CD4-positive, alpha-beta T cell (primary cell): ENCODE measurements around the gene PDGFD. TPM values are rescaled to one million over a fixed set of nuclear protein-coding genes. Genes with fewer than 3 reads are reported as not detected.

Experiments
- ATAC-seq: fragments of 200-7000 bp; cut with Tn5 transposase; one replicate; pipeline ENCODE4 v1.10.0; 2022; ENCODE audit warnings: mild to moderate bottlenecking; ENCODE audit not compliant: poor library complexity
- CTCF ChIA-PET: fragments of 350-600 bp; sonication (Branson Sonifier 250); formaldehyde crosslinking; loops from one replicate; lab custom pipeline; 2021; ENCODE audit warnings: antibody characterized with exemption, inconsistent platforms; lab: Charles Lee
- POLR2A ChIA-PET: fragments of 350-600 bp; sonication (Branson Sonifier 250); formaldehyde crosslinking; loops from one replicate; lab custom pipeline; 2021; ENCODE audit warnings: antibody characterized with exemption, inconsistent platforms; lab: Charles Lee
- DNase-seq, 14 experiments: peaks; one replicate each; pipeline ENCODE4 v3.0.0-alpha.2; 2013 to 2020; ENCODE audit warnings: mixed read lengths in 2 of 14
- H3K27ac ChIP-seq, 2 donors: one replicate each; pipeline versions ENCODE4 v1.5.1 to v1.7.0; 2013; ENCODE audit warnings: low read length in 2 of 2, low read depth in 1 of 2, mild to moderate bottlenecking in 1 of 2
- H3K27me3 ChIP-seq, 2 experiments: 1 replicate in 1 of 2; 2 replicates in 1 of 2; pipeline versions ENCODE4 v1.6.1 to v1.7.0; 2013; ENCODE audit warnings: low read length in 2 of 2, control low read depth in 1 of 2, mild to moderate bottlenecking in 1 of 2, moderate library complexity in 1 of 2; ENCODE audit not compliant: insufficient read depth in 2 of 2, control insufficient read depth in 1 of 2
- H3K36me3 ChIP-seq: one replicate; pipeline ENCODE4 v1.6.1; 2013; ENCODE audit warnings: low read length, control low read depth; ENCODE audit not compliant: insufficient read depth
- H3K4me1 ChIP-seq: one replicate; pipeline ENCODE4 v1.6.1; 2013; ENCODE audit warnings: low read length, control low read depth; ENCODE audit not compliant: insufficient read depth
- H3K4me3 ChIP-seq: one replicate; pipeline ENCODE4 v1.5.1; 2013; ENCODE audit warnings: mild to moderate bottlenecking, low read length, moderate library complexity
- H3K9me3 ChIP-seq, 2 experiments: 1 replicate in 1 of 2; 2 replicates in 1 of 2; pipeline versions ENCODE4 v1.6.1 to v1.7.0; 2013; ENCODE audit warnings: low read length in 2 of 2, mild to moderate bottlenecking in 2 of 2, control low read depth in 1 of 2, moderate library complexity in 1 of 2; ENCODE audit not compliant: control insufficient read depth in 1 of 2, insufficient read depth in 1 of 2
- H3K27ac Mint-ChIP-seq: one replicate; pipeline ENCODE4 v1.8.0; 2020; ENCODE audit warnings: mixed read lengths
- H3K27me3 Mint-ChIP-seq: one replicate; pipeline ENCODE4 v1.8.0; 2021; ENCODE audit warnings: mixed read lengths
- H3K36me3 Mint-ChIP-seq: one replicate; pipeline ENCODE4 v1.8.0; 2021; ENCODE audit warnings: low read depth, mixed read lengths
- H3K4me1 Mint-ChIP-seq: one replicate; pipeline ENCODE4 v1.8.0; 2021; ENCODE audit warnings: low read depth, mixed read lengths
- H3K4me3 Mint-ChIP-seq: one replicate; pipeline ENCODE4 v1.8.0; 2020; ENCODE audit warnings: mild to moderate bottlenecking, mixed read lengths
- H3K9me3 Mint-ChIP-seq: one replicate; pipeline ENCODE4 v1.8.0; 2020; ENCODE audit warnings: mixed read lengths
- intact Hi-C, 2 experiments: fragments of 100-400 bp; cut with DNase I in 1 of 2; cut with micrococcal nuclease in 1 of 2; formaldehyde crosslinking; loops; one replicate each; pipeline versions ENCODE4 v1.15.1 to v1.9.0; 2023 to 2025; cut with DNase I, micrococcal nuclease
- total RNA-seq, 174 experiments: library from RNA in 2 of 174; stranded (reverse) in 2 of 174; gene quantifications; one replicate each; pipeline ENCODE4 v1.2.3 and lab custom pipeline; 2021 to 2026
- TF ChIP-seq, protein P1 (sequence below): fragments of 200-600 bp; IDR thresholded peaks from one replicate; pipeline ENCODE4 v1.8.0; 2022; ENCODE audit warnings: antibody characterized with exemption, mild to moderate bottlenecking

Gene PDGFD
- total RNA-seq, 2 experiments from 2014 or later, result not detected

GRCh38 chr11:103928040-103928801 is 235.7 kb downstream of the PDGFD start:
- H3K36me3 ChIP-seq, result no peaks in the 10 kb centered on the region
- H3K4me1 Mint-ChIP-seq, result no peaks in the 10 kb centered on the region
- CTCF ChIA-PET, result no interaction called here
- H3K27me3 Mint-ChIP-seq, result peaks cover 4% of the 10 kb centered on the region
- no peaks in the 10 kb centered on the region for H3K4me1 ChIP-seq
- no peak for DNase-seq
- POLR2A ChIA-PET, result no interaction called here
- no peaks in the 10 kb centered on the region for H3K27me3 ChIP-seq
- H3K27ac ChIP-seq, result no peak overlapping the region
- no peaks in the 10 kb centered on the region for H3K36me3 Mint-ChIP-seq
- no peaks in the 10 kb centered on the region for H3K9me3 Mint-ChIP-seq
- H3K4me3 Mint-ChIP-seq, result no peak overlapping the region
- H3K4me3 ChIP-seq, result no peak overlapping the region
- H3K9me3 ChIP-seq, result no peaks in the 10 kb centered on the region
- ATAC-seq, result no peak
- TF ChIP-seq, protein P1, sequence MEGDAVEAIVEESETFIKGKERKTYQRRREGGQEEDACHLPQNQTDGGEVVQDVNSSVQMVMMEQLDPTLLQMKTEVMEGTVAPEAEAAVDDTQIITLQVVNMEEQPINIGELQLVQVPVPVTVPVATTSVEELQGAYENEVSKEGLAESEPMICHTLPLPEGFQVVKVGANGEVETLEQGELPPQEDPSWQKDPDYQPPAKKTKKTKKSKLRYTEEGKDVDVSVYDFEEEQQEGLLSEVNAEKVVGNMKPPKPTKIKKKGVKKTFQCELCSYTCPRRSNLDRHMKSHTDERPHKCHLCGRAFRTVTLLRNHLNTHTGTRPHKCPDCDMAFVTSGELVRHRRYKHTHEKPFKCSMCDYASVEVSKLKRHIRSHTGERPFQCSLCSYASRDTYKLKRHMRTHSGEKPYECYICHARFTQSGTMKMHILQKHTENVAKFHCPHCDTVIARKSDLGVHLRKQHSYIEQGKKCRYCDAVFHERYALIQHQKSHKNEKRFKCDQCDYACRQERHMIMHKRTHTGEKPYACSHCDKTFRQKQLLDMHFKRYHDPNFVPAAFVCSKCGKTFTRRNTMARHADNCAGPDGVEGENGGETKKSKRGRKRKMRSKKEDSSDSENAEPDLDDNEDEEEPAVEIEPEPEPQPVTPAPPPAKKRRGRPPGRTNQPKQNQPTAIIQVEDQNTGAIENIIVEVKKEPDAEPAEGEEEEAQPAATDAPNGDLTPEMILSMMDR, result no peak
- H3K27ac Mint-ChIP-seq, result no peak overlapping the region
- intact Hi-C loops, result loop anchor here in 1 of 2 experiments (10.0 kb wide), 1 partner anchor 243 kb away; no protein-coding TSS in a partner anchor

GRCh38 chr11:103927535-103927934 is 236.4 kb downstream of the PDGFD start:
- POLR2A ChIA-PET, result no interaction called here
- H3K27me3 ChIP-seq, result no peaks in the 10 kb centered on the region
- no peaks in the 10 kb centered on the region for H3K36me3 ChIP-seq
- DNase-seq (no peak), ATAC-seq (no peak)
- Mint-ChIP-seq H3K4me3 (no peak overlapping the region), H3K4me1 (no peaks in the 10 kb centered on the region), H3K9me3 (no peaks in the 10 kb centered on the region), H3K27me3 (peaks cover 4% of the 10 kb centered on the region), H3K36me3 (no peaks in the 10 kb centered on the region), H3K27ac (no peak overlapping the region)
- TF ChIP-seq, protein P1, result no peak
- H3K27ac ChIP-seq, result no peak overlapping the region
- intact Hi-C loops, result loop anchor here in 1 of 2 experiments (10.0 kb wide), 1 partner anchor 243 kb away; no protein-coding TSS in a partner anchor
- H3K4me1 ChIP-seq, result no peaks in the 10 kb centered on the region
- H3K9me3 ChIP-seq, result no peaks in the 10 kb centered on the region
- CTCF ChIA-PET, result no interaction called here
- no peak overlapping the region for H3K4me3 ChIP-seq

GRCh38 chr11:103926990-103927389 is 237.0 kb downstream of the PDGFD start:
- Histone ChIP-seq H3K27ac (no peak overlapping the region), H3K27me3 (no peaks in the 10 kb centered on the region), H3K9me3 (no peaks in the 10 kb centered on the region), H3K4me1 (no peaks in the 10 kb centered on the region), H3K36me3 (no peaks in the 10 kb centered on the region), H3K4me3 (no peak overlapping the region)
- Mint-ChIP-seq H3K27me3 (peaks cover 4% of the 10 kb centered on the region), H3K27ac (no peak overlapping the region), H3K36me3 (no peaks in the 10 kb centered on the region), H3K4me3 (no peak overlapping the region), H3K4me1 (no peaks in the 10 kb centered on the region), H3K9me3 (no peaks in the 10 kb centered on the region)
- ATAC-seq (no peak), DNase-seq (no peak)
- intact Hi-C loops, result loop anchor here in 1 of 2 experiments (10.0 kb wide), 1 partner anchor 242 kb away; no protein-coding TSS in a partner anchor
- TF ChIP-seq, protein P1, result no peak
- ChIA-PET POLR2A (no interaction called here), CTCF (no interaction called here)
